OCI-LY1 (cell line): ENCODE data around the gene DUSP22.

ENCODE experiments used
- CTCF ChIP-seq: fragments of 200-600 bp; sonication (generic), shearing (Covaris generic); IDR thresholded peaks from 2 replicates; pipeline ENCODE4 v1.5.1; 2017; ENCODE audit warnings: mild to moderate bottlenecking, antibody characterized with exemption, low read length, moderate library complexity, mixed read lengths
- EZH2 ChIP-seq: fragments of 200-600 bp; sonication (generic), shearing (Covaris generic); IDR thresholded peaks from 2 replicates; pipeline ENCODE4 v1.8.0; 2017; ENCODE audit warnings: borderline replicate concordance, mixed run types, mild to moderate bottlenecking, antibody characterized with exemption, low read length, moderate library complexity, mixed read lengths

DNA sequence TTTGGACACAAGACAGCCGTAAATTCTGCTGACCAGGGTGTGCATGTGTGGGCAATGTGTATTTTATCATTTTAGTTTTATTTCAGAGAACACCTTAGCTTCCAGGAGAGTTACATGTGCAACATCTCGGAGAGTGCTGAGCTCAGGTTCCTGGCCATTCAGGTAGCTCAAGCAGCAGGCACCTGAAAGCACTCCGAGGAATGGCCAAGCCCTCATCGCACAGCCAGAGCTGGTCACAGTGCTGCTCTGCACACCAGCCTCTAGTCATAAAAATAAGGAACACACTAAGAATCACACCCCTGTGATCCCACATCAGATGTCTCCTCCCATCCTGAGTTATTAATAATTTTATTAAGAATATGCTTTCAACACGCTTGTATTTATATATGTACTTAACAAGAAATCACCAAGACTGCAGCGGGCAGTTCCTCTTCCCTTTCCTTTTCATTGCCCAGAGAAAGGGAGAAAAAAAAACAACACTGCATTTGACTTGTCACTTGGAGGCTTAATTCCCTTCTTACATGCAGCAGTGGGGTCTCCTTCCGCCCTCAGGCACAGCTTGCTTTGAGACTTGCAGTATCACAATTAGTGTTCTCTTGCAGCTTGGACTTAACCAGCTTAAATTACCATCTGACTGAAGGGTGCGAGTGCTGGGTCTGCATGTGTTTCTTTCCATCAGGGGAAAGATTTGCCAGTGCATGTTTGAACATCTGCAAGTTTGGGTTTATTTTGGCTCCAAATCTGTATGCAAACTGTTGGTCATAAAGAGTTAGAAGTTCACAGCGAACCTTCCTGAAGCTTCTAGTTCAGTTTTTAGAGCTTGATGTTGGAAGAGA, 63.3 kb downstream of the DUSP22 start:
- TF ChIP-seq CTCF (no peak), EZH2 (no peak)
